DND-41 (cell line): ENCODE results near the gene CFAP299.

ENCODE experiments used
- CTCF ChIP-seq: IDR thresholded peaks from 2 replicates; pipeline ENCODE4 v1.5.1; 2012; ENCODE audit warnings: borderline replicate concordance, low read length, moderate library complexity, mild to moderate bottlenecking; ENCODE audit not compliant: poor library complexity, severe bottlenecking; ENCODE audit errors: extremely low read depth
- EZH2 ChIP-seq: IDR thresholded peaks from 3 replicates; pipeline ENCODE4 v1.6.1; 2012; ENCODE audit warnings: borderline replicate concordance, low read depth, mild to moderate bottlenecking, moderate library complexity, low read length, inconsistent platforms; ENCODE audit not compliant: severe bottlenecking

DNA sequence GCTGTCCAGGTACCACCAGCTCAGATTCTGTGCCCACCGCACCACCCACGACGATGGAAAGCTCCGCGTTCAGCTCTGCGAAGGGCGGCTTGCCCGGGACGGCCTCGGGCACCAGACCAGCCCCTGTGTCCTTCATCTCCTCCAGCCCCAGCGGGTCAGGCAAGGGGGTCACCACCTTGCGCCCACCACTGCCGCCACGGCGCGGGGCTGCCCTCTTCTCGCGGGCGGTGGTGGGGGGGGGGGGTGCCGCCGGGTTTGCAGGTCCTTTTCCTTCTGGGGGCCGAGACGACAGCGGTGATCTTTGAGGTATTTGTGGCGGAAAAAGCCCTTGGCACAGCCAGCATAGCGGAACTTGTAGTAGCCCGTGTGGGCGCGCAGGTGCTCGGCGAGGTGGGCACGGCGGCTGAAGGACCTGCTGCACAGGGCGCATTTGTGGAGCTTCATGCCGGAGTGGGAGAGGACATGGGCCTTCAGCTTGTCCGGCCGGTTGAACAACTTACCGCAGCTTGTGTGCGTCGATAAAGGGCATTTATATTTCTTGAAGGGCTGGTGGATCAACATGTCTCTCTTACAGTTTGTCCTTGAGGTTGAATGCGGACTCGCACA, 50.9 kb downstream of the CFAP299 start:
- TF ChIP-seq CTCF (no peak), EZH2 (no peak)
